Osteoblast (primary cell): ENCODE data around the gene PARP3. TPM values are rescaled to one million over a fixed set of nuclear protein-coding genes. Genes with fewer than 3 reads are reported as not detected.

Experiments
- DNase-seq: peaks from one replicate; pipeline ENCODE4 v3.0.0; 2011; ENCODE audit warnings: low spot score, mixed read lengths; ENCODE audit not compliant: insufficient read length; ENCODE audit errors: missing footprints
- H2AFZ ChIP-seq: 2 replicates; pipeline ENCODE4 v1.6.0; 2011; ENCODE audit warnings: mild to moderate bottlenecking, low read length
- H3K27ac ChIP-seq: 2 replicates; pipeline ENCODE4 v1.5.1; 2011; ENCODE audit warnings: mild to moderate bottlenecking, low read depth, low read length, moderate library complexity
- H3K27me3 ChIP-seq: 2 replicates; pipeline ENCODE4 v1.6.0; 2012; ENCODE audit warnings: mild to moderate bottlenecking, control low read depth, inconsistent platforms, low read length, moderate library complexity; ENCODE audit not compliant: insufficient read depth
- H3K36me3 ChIP-seq: 2 replicates; pipeline ENCODE4 v1.5.1; 2011; ENCODE audit warnings: mild to moderate bottlenecking, low read length, control low read depth, moderate library complexity; ENCODE audit not compliant: insufficient read depth
- H3K4me1 ChIP-seq: 2 replicates; pipeline ENCODE4 v1.5.1; 2011; ENCODE audit warnings: mild to moderate bottlenecking, low read length, control low read depth, moderate library complexity; ENCODE audit not compliant: insufficient read depth
- H3K4me2 ChIP-seq: 2 replicates; pipeline ENCODE4 v1.6.0; 2011; ENCODE audit warnings: mild to moderate bottlenecking, low read length; ENCODE audit not compliant: insufficient read depth
- H3K4me3 ChIP-seq: fragments of 200-600 bp; sonication (generic); 3 replicates; pipeline ENCODE4 v1.5.1; 2012; ENCODE audit warnings: mild to moderate bottlenecking, low read length, inconsistent platforms; ENCODE audit not compliant: insufficient read depth
- H3K79me2 ChIP-seq: 2 replicates; pipeline ENCODE4 v1.6.0; 2012; ENCODE audit warnings: mild to moderate bottlenecking, low read length, control low read depth, inconsistent platforms; ENCODE audit not compliant: insufficient read depth
- H3K9me3 ChIP-seq: 2 replicates; pipeline ENCODE4 v1.5.1; 2011; ENCODE audit warnings: low read depth, low read length, control low read depth
- H4K20me1 ChIP-seq: 2 replicates; pipeline ENCODE4 v1.6.0; 2012; ENCODE audit warnings: mild to moderate bottlenecking, low read length, control low read depth; ENCODE audit not compliant: insufficient read depth
- CTCF ChIP-seq: IDR thresholded peaks from 2 replicates; pipeline ENCODE4 v1.5.1; 2011; ENCODE audit warnings: mild to moderate bottlenecking, low read depth, low read length, moderate library complexity; ENCODE audit errors: extremely low read depth
- total RNA-seq: library from RNA; depleted of rRNA; stranded (reverse); fragments of >200 nt; gene quantifications from 2 replicates; pipeline ENCODE4 v1.2.3, GENCODE V29; 2012

PARP3 gene
- total RNA-seq, 1 donor, result 46.0 TPM

- Histone ChIP-seq H3K4me3 (peak overlapping the region; percentile 70), H3K4me2 (peak overlapping the region; percentile 88), H3K79me2 (peaks cover 37% of the 10 kb centered on the region), H4K20me1 (peaks cover 5% of the 10 kb centered on the region), H3K9me3 (no peaks in the 10 kb centered on the region), H3K27me3 (no peaks in the 10 kb centered on the region), H3K27ac (peak overlapping the region; percentile 89), H2AFZ (peak overlapping the region; percentile 93), H3K36me3 (peaks cover 33% of the 10 kb centered on the region), H3K4me1 (peaks cover 25% of the 10 kb centered on the region)
- DNase-seq, result peak; percentile 99
- no peak for TF ChIP-seq CTCF
These were observed 664 bp downstream of the PARP3 start for GRCh38 chr3:51942603-51943450.

- Histone ChIP-seq H3K36me3 (peaks cover 28% of the 10 kb centered on the region), H3K27ac (peak overlapping the region; percentile 89), H4K20me1 (peaks cover 5% of the 10 kb centered on the region), H3K4me1 (peaks cover 25% of the 10 kb centered on the region), H3K4me2 (peak overlapping the region; percentile 88), H2AFZ (peak overlapping the region; percentile 93), H3K4me3 (peak overlapping the region; percentile 70), H3K79me2 (peaks cover 29% of the 10 kb centered on the region), H3K27me3 (no peaks in the 10 kb centered on the region), H3K9me3 (no peaks in the 10 kb centered on the region)
- DNase-seq, result peak; percentile 54
- TF ChIP-seq CTCF, result no peak
These were observed 1.6 kb downstream of the PARP3 start for GRCh38 chr3:51943451-51944391.

GRCh38 chr3:51944451-51945021 is 2.4 kb downstream of the PARP3 start:
- no peak overlapping the region for H2AFZ ChIP-seq
- H3K36me3 ChIP-seq, result peaks cover 25% of the 10 kb centered on the region
- DNase-seq, result peak; percentile 52
- H3K9me3 ChIP-seq, result no peaks in the 10 kb centered on the region
- H3K27ac ChIP-seq, result no peak overlapping the region
- H3K4me1 ChIP-seq, result peaks cover 25% of the 10 kb centered on the region
- peaks cover 21% of the 10 kb centered on the region for H3K79me2 ChIP-seq
- H3K4me2 ChIP-seq, result no peak overlapping the region
- H4K20me1 ChIP-seq, result no peaks in the 10 kb centered on the region
- TF ChIP-seq CTCF, result no peak
- no peaks in the 10 kb centered on the region for H3K27me3 ChIP-seq
- no peak overlapping the region for H3K4me3 ChIP-seq
